ENCODE results near the gene DRC7. TPM values are rescaled to one million over a fixed set of nuclear protein-coding genes. Genes with fewer than 3 reads are reported as not detected.

DRC7 gene
- total and polyA plus RNA-seq, 9 of the 15 experiments (the other 6 are each of a cell fraction or from before 2014, with no cell fraction given): 0.04 to 0.33 (median 0.12) TPM; not detected in 3

GRCh38 chr16:57649846-57650245, 44.8 kb upstream of the DRC7 start:
- no peak for FAIRE-seq
- Histone ChIP-seq H4K20me1 (replicated peaks; ENCODE audit: control insufficient read depth, insufficient read depth, low read length) (0 out of 2 replicates have a peak, but pooled peaks cover 7% of the 10 kb centered on the region), H3K4me3 (no peak overlapping the region), H3K79me2 (ENCODE audit: control insufficient read depth, insufficient read depth, low read length) (no peaks in the 10 kb centered on the region), H3K9me1 (ENCODE audit: control insufficient read depth, insufficient read depth, low read length) (no peaks in the 10 kb centered on the region), H2AFZ (ENCODE audit: low read depth, low read length) (no peak overlapping the region), H3K9me3 (replicated peaks; ENCODE audit: control insufficient read depth, insufficient read depth, low read depth, low read length) (peaks cover under 1% of the 10 kb centered on the region), H3K4me2 (ENCODE audit: insufficient read depth, low read length) (no peak overlapping the region), H3K9ac (ENCODE audit: insufficient read depth in 1 of 2, low read depth in 2 of 2, low read length in 2 of 2) (peak overlapping the region in 1 of 2 experiments; percentile 28; a peak in 1 of 4 replicates), H3K27ac (ENCODE audit: extremely low read depth, low read depth, low read length) (no peak overlapping the region), H3K27me3 (ENCODE audit: control insufficient read depth in 2 of 2, insufficient read depth in 2 of 2, low read length in 2 of 2) (no peaks in the 10 kb centered on the region; a peak in 2 of 5 replicates), H3K4me1 (replicated peaks in 1 of 2; ENCODE audit: control insufficient read depth in 2 of 2, insufficient read depth in 2 of 2, low read length in 2 of 2) (peaks cover 0 to 17% of the 10 kb centered on the region in 2 experiments; a peak in 2 of 5 replicates), H3K36me3 (ENCODE audit: control insufficient read depth, insufficient read depth, low read length) (no peaks in the 10 kb centered on the region)
- no peak for DNase-seq (ENCODE audit: extremely low read depth in 1 of 4, low spot score in 3 of 4)
- ChIA-PET POLR2A (interaction anchor here (0.7 kb wide), 2 partner anchors 66 to 77 kb away, joined by 3 read pairs; no protein-coding TSS in a partner anchor), CTCF (ENCODE audit: low intra/inter-chr PET ratio) (interaction anchor here (1.1 to 4.4 kb wide), 7 partner anchors 50 to 86 kb away, joined by 4 to 65 read pairs (median 32); partner anchors contain the start of gene KATNB1)
- BruUV-seq (replicated peaks): no TSS peak
- in situ Hi-C loops (cut with MboI) (loop anchor here (5.0 kb wide), 1 partner anchor 63 kb away; no protein-coding TSS in a partner anchor), intact Hi-C loops (cut with micrococcal nuclease) (loop anchor here (1.0 to 10.0 kb wide), 8 partner anchors 49 to 348 kb away; partner anchors contain the start of gene KATNB1)
- WGBS (ENCODE audit: insufficient coverage, low coverage, missing lambda C conversion rate): 17% methylated on average over 7 of the region's 7 CpGs
- ATAC-seq: no peak
- TF ChIP-seq SAFB (IDR thresholded peaks at IDR 0.05; ENCODE audit: borderline replicate concordance, low read depth, low read length) (no peak), BDP1 (IDR thresholded peaks at IDR 0.05; ENCODE audit: insufficient read depth, insufficient read length) (no peak), ZNF121 (CRISPR knock-in tag; conservative IDR thresholded peaks at IDR 0.05) (peak; percentile 74), PYGO2 (tag; IDR thresholded peaks at IDR 0.05) (no peak)
